ENCODE measurements around the gene TCP11.

Gene TCP11

GRCh38 chr6:35141007-35141655, at the start of gene TCP11:
TSS of gene TCP11 (minus strand) at chr6:35141339. CDS start at chr6:35140870, 469 bp downstream.
- DNase-seq (ENCODE audit: low read depth, low spot score), result no peak
- H3K9me3 ChIP-seq (ENCODE audit: low read depth, low read length), result no peaks in the 10 kb centered on the region
- H3K4me3 ChIP-seq, result no peak within 1 kb of the TSS
- TF ChIP-seq EZH2 (IDR thresholded peaks at IDR 0.05) (no peak), POLR2AphosphoS5 (IDR thresholded peaks at IDR 0.05; ENCODE audit: borderline replicate concordance, low read depth, low read length) (no peak), FOXP2 (optimal IDR thresholded peaks at IDR 0.05; ENCODE audit: control extremely low read depth, extremely low read length, insufficient read depth) (no peak)
- no peak within 1 kb of the TSS for H3K9ac ChIP-seq (ENCODE audit: insufficient read length)
- no peak within 1 kb of the TSS for H3K27ac ChIP-seq
- H3K36me3 ChIP-seq (ENCODE audit: insufficient read depth, low read length), result no peaks in the 10 kb centered on the region

GRCh38 chr6:35190306-35190705, 49.2 kb upstream of the TCP11 start:
- Histone ChIP-seq H3K9me3 (ENCODE audit: low read depth, low read length) (no peaks in the 10 kb centered on the region), H3K4me3 (no peak overlapping the region), H3K9ac (ENCODE audit: insufficient read length) (no peak overlapping the region), H3K27ac (no peak overlapping the region), H3K36me3 (ENCODE audit: insufficient read depth, low read length) (no peaks in the 10 kb centered on the region)
- DNase-seq (ENCODE audit: low read depth, low spot score), result no peak
- no peak for TF ChIP-seq EZH2 (IDR thresholded peaks at IDR 0.05)
- no peak for TF ChIP-seq POLR2AphosphoS5 (IDR thresholded peaks at IDR 0.05; ENCODE audit: borderline replicate concordance, low read depth, low read length)
- no peak for TF ChIP-seq FOXP2 (optimal IDR thresholded peaks at IDR 0.05; ENCODE audit: control extremely low read depth, extremely low read length, insufficient read depth)

DNA sequence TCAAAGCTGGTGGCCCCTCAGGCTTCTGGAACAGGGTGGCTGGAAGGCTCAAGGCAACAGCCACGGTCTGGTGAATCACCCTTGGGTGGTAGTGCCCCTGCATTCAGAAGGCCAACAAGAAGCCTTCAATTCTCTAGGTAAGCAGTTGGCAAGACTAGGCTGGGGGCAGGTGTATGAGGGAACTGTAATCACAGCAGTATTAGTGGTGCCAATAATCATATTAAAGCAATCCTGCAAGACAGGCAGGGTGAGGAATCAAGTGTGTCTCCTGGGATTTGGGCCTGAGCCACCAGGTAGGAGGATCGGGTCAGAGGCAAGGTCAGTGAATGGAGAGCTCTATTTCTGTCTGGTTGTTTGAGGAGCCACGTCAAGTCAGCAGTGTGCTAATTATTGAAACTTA, 47.7 kb upstream of the TCP11 start:
- DNase-seq (ENCODE audit: low read depth, low spot score), result no peak
- Histone ChIP-seq H3K9me3 (ENCODE audit: low read depth, low read length) (no peaks in the 10 kb centered on the region), H3K9ac (ENCODE audit: insufficient read length) (no peak overlapping the region), H3K36me3 (ENCODE audit: insufficient read depth, low read length) (no peaks in the 10 kb centered on the region), H3K4me3 (no peak overlapping the region), H3K27ac (no peak overlapping the region)
- TF ChIP-seq FOXP2 (optimal IDR thresholded peaks at IDR 0.05; ENCODE audit: control extremely low read depth, extremely low read length, insufficient read depth), result no peak
- TF ChIP-seq EZH2 (IDR thresholded peaks at IDR 0.05), result no peak
- no peak for TF ChIP-seq POLR2AphosphoS5 (IDR thresholded peaks at IDR 0.05; ENCODE audit: borderline replicate concordance, low read depth, low read length)

DNA sequence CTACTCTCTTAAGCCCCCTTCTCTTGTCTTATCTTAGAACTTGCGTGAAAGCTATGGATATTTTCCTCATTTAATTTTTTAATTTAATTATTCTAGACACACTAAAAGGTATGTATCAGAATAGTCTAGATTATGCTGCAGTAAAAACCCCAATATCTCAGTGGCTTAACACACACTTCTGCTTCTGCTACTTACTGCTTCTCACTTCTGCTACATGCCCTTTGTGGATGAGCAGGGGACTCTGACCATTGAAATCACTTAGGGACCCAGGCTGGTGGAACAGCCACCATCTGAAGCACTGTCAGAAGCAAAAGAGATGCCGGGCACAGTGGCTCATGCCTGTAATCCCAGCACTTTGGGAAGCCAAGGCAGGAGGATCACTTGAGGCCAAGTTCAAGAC, 45.4 kb upstream of the TCP11 start:
- no peak overlapping the region for H3K27ac ChIP-seq
- no peak overlapping the region for H3K4me3 ChIP-seq
- H3K36me3 ChIP-seq (ENCODE audit: insufficient read depth, low read length), result no peaks in the 10 kb centered on the region
- TF ChIP-seq EZH2 (IDR thresholded peaks at IDR 0.05) (no peak), FOXP2 (optimal IDR thresholded peaks at IDR 0.05; ENCODE audit: control extremely low read depth, extremely low read length, insufficient read depth) (no peak), POLR2AphosphoS5 (IDR thresholded peaks at IDR 0.05; ENCODE audit: borderline replicate concordance, low read depth, low read length) (no peak)
- no peaks in the 10 kb centered on the region for H3K9me3 ChIP-seq (ENCODE audit: low read depth, low read length)
- DNase-seq (ENCODE audit: low read depth, low spot score), result no peak
- H3K9ac ChIP-seq (ENCODE audit: insufficient read length), result no peak overlapping the region

GRCh38 chr6:35185971-35186370, 44.8 kb upstream of the TCP11 start:
- Histone ChIP-seq H3K36me3 (ENCODE audit: insufficient read depth, low read length) (no peaks in the 10 kb centered on the region), H3K4me3 (no peak overlapping the region), H3K27ac (no peak overlapping the region), H3K9ac (ENCODE audit: insufficient read length) (no peak overlapping the region), H3K9me3 (ENCODE audit: low read depth, low read length) (no peaks in the 10 kb centered on the region)
- no peak for DNase-seq (ENCODE audit: low read depth, low spot score)
- TF ChIP-seq POLR2AphosphoS5 (IDR thresholded peaks at IDR 0.05; ENCODE audit: borderline replicate concordance, low read depth, low read length) (no peak), EZH2 (IDR thresholded peaks at IDR 0.05) (no peak), FOXP2 (optimal IDR thresholded peaks at IDR 0.05; ENCODE audit: control extremely low read depth, extremely low read length, insufficient read depth) (no peak)

GRCh38 chr6:35185302-35185681, 44.2 kb upstream of the TCP11 start:
- no peak overlapping the region for H3K9ac ChIP-seq (ENCODE audit: insufficient read length)
- no peak for DNase-seq (ENCODE audit: low read depth, low spot score)
- no peaks in the 10 kb centered on the region for H3K36me3 ChIP-seq (ENCODE audit: insufficient read depth, low read length)
- H3K9me3 ChIP-seq (ENCODE audit: low read depth, low read length), result no peaks in the 10 kb centered on the region
- TF ChIP-seq POLR2AphosphoS5 (IDR thresholded peaks at IDR 0.05; ENCODE audit: borderline replicate concordance, low read depth, low read length), result no peak
- TF ChIP-seq FOXP2 (optimal IDR thresholded peaks at IDR 0.05; ENCODE audit: control extremely low read depth, extremely low read length, insufficient read depth), result no peak
- no peak for TF ChIP-seq EZH2 (IDR thresholded peaks at IDR 0.05)
- H3K4me3 ChIP-seq, result no peak overlapping the region
- no peak overlapping the region for H3K27ac ChIP-seq

DNA sequence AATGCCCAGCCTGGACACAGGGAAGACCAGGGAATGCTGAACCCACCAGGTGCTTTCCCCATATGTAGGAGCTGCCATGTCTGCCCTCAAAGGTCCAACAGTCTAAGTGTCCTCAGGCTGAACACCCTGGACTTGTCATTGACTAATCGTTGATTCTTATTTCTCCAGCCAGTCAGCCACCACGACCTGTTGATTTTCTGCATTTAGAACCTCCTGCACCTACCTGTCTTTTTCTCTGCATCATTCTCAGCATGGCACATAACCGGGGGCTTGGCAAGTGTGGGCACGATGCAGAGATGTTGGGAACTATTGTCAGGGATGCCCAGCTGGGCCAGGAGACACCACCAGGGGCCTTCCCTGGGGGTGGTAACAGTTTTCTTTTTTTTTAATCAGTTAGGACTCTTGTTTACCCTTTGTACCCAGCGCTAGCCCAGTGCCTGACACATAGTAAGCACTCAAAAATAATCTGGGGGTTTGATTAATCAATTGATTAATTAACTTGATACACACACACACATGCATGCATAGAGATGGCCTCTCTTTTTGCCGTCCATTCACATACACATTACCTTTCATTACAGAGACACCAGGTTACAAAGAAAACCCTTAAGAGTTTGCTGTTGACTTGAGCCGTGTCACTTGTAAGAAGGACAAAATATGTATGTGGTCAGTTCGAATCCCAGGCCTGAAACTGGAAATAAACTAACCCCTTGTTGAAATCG, 43.6 kb upstream of the TCP11 start:
- Histone ChIP-seq H3K36me3 (ENCODE audit: insufficient read depth, low read length) (no peaks in the 10 kb centered on the region), H3K9ac (ENCODE audit: insufficient read length) (no peak overlapping the region), H3K27ac (no peak overlapping the region), H3K9me3 (ENCODE audit: low read depth, low read length) (no peaks in the 10 kb centered on the region), H3K4me3 (no peak overlapping the region)
- TF ChIP-seq EZH2 (IDR thresholded peaks at IDR 0.05) (no peak), FOXP2 (optimal IDR thresholded peaks at IDR 0.05; ENCODE audit: control extremely low read depth, extremely low read length, insufficient read depth) (no peak), POLR2AphosphoS5 (IDR thresholded peaks at IDR 0.05; ENCODE audit: borderline replicate concordance, low read depth, low read length) (no peak)
- no peak for DNase-seq (ENCODE audit: low read depth, low spot score)

- H3K9me3 ChIP-seq (ENCODE audit: low read depth, low read length), result no peaks in the 10 kb centered on the region
- no peak overlapping the region for H3K27ac ChIP-seq
- no peaks in the 10 kb centered on the region for H3K36me3 ChIP-seq (ENCODE audit: insufficient read depth, low read length)
- TF ChIP-seq FOXP2 (optimal IDR thresholded peaks at IDR 0.05; ENCODE audit: control extremely low read depth, extremely low read length, insufficient read depth), result no peak
- TF ChIP-seq POLR2AphosphoS5 (IDR thresholded peaks at IDR 0.05; ENCODE audit: borderline replicate concordance, low read depth, low read length), result no peak
- no peak for TF ChIP-seq EZH2 (IDR thresholded peaks at IDR 0.05)
- DNase-seq (ENCODE audit: low read depth, low spot score), result no peak
- H3K4me3 ChIP-seq, result no peak overlapping the region
- H3K9ac ChIP-seq (ENCODE audit: insufficient read length), result no peak overlapping the region
These were observed 42.8 kb upstream of the TCP11 start for GRCh38 chr6:35183935-35184334.
